Ishikawa (cell line): ENCODE data around the gene ETV6.

Experiments used
- CEBPB ChIP-seq: IDR thresholded peaks from 2 replicates; pipeline ENCODE4 v1.6.1; 2012
- CREB1 ChIP-seq: IDR thresholded peaks from 2 replicates; pipeline ENCODE4 v1.6.1; 2012; ENCODE audit warnings: low read depth
- EGR1 ChIP-seq: IDR thresholded peaks from 2 replicates; pipeline ENCODE4 v1.6.1; 2012
- EP300 ChIP-seq: IDR thresholded peaks from 2 replicates; pipeline ENCODE4 v1.6.1; 2012; ENCODE audit warnings: borderline replicate concordance
- FOXM1 ChIP-seq: IDR thresholded peaks from 2 replicates; pipeline ENCODE4 v1.6.1; 2012; ENCODE audit warnings: low read depth, borderline replicate concordance
- NFIC ChIP-seq: IDR thresholded peaks from 2 replicates; pipeline ENCODE4 v1.6.1; 2012
- RAD21 ChIP-seq: IDR thresholded peaks from 2 replicates; pipeline ENCODE4 v1.6.1; 2012; ENCODE audit warnings: low read depth
- TAF1 ChIP-seq: IDR thresholded peaks from 2 replicates; pipeline ENCODE4 v1.6.1; 2012; ENCODE audit warnings: low read depth, mild to moderate bottlenecking
- TCF12 ChIP-seq: IDR thresholded peaks from 2 replicates; pipeline ENCODE4 v1.6.1; 2012; ENCODE audit warnings: low read depth
- TEAD4 ChIP-seq: IDR thresholded peaks from 2 replicates; pipeline ENCODE4 v1.6.1; 2012
- YY1 ChIP-seq: IDR thresholded peaks from 2 replicates; pipeline ENCODE4 v1.6.1; 2012; ENCODE audit warnings: low read depth
- ZBTB7A ChIP-seq: IDR thresholded peaks from 2 replicates; pipeline ENCODE4 v1.6.1; 2012; ENCODE audit warnings: low read depth
- TF ChIP-seq, protein P1 (sequence below): IDR thresholded peaks from 2 replicates; pipeline ENCODE4 v1.6.1; 2012
- TF ChIP-seq, protein P2 (sequence below): IDR thresholded peaks from 2 replicates; pipeline ENCODE4 v1.6.1; 2012
- TF ChIP-seq, protein P3 (sequence below): IDR thresholded peaks from 2 replicates; pipeline ENCODE4 v1.6.1; 2012; ENCODE audit warnings: low read depth, mild to moderate bottlenecking

Gene ETV6

DNA sequence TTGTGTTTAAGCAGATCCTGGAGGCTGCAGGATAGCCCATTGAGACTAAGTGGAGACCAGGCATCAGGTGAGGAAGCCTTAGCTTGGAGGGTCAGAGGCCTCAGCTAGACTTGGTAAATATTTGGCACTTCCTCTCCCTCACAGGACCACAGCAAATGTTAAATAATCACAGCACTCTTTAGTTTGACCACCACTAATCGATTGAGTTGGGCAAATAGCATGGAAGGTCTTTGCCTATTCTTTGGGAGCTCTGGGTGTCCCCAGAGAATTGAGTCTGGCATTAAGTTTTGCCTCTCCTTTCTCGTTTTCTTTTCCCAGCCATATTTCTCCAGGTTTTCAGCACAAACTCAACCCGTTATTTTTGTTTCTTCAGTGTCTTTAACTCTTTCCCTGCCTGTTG, 61.4 kb downstream of the ETV6 start:
- no peak for TF ChIP-seq TAF1
- TF ChIP-seq TCF12, result no peak
- TF ChIP-seq EGR1, result no peak
- TF ChIP-seq TEAD4, result no peak

DNA sequence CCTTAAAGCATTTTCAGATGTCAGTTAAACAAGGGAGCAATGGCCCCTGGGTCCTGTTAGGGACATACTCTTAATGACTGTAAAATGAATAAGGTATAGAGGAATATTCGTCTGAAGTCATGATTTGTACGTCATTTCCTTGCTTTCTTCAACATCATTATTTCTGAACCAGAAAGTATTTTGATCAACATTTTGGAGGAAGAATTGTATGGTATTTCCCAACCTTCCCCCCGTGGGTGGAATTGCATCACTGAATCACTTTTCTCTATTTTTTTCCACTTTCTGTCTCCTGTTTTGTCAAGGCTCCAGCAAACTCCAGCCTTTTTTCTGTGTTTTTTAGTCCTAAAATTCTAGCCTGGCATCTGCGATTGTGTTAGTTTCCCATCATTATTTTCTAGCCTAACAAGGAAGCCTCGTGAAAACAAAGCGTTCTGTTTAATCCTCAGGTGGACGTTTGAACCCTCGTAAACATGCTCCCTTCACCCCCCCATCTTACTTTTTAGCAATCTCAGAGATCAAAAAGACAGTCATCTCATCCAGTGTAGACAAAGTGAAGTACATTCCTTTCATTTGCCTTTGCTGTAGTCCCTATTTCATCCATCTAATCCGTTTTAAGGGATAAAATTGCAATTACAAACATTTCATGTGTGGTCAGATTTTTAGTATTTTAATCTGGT, 62.3 kb downstream of the ETV6 start:
- TF ChIP-seq CREB1 (no peak), TCF12 (no peak), CEBPB (no peak), FOXM1 (no peak), RAD21 (no peak), TEAD4 (no peak), EGR1 (no peak), EP300 (no peak), NFIC (no peak), YY1 (no peak), ZBTB7A (no peak), TAF1 (no peak)
- TF ChIP-seq, protein P1, sequence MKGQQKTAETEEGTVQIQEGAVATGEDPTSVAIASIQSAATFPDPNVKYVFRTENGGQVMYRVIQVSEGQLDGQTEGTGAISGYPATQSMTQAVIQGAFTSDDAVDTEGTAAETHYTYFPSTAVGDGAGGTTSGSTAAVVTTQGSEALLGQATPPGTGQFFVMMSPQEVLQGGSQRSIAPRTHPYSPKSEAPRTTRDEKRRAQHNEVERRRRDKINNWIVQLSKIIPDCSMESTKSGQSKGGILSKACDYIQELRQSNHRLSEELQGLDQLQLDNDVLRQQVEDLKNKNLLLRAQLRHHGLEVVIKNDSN, result no peak
- TF ChIP-seq, protein P2, sequence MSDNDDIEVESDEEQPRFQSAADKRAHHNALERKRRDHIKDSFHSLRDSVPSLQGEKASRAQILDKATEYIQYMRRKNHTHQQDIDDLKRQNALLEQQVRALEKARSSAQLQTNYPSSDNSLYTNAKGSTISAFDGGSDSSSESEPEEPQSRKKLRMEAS, result no peak
- TF ChIP-seq, protein P3, sequence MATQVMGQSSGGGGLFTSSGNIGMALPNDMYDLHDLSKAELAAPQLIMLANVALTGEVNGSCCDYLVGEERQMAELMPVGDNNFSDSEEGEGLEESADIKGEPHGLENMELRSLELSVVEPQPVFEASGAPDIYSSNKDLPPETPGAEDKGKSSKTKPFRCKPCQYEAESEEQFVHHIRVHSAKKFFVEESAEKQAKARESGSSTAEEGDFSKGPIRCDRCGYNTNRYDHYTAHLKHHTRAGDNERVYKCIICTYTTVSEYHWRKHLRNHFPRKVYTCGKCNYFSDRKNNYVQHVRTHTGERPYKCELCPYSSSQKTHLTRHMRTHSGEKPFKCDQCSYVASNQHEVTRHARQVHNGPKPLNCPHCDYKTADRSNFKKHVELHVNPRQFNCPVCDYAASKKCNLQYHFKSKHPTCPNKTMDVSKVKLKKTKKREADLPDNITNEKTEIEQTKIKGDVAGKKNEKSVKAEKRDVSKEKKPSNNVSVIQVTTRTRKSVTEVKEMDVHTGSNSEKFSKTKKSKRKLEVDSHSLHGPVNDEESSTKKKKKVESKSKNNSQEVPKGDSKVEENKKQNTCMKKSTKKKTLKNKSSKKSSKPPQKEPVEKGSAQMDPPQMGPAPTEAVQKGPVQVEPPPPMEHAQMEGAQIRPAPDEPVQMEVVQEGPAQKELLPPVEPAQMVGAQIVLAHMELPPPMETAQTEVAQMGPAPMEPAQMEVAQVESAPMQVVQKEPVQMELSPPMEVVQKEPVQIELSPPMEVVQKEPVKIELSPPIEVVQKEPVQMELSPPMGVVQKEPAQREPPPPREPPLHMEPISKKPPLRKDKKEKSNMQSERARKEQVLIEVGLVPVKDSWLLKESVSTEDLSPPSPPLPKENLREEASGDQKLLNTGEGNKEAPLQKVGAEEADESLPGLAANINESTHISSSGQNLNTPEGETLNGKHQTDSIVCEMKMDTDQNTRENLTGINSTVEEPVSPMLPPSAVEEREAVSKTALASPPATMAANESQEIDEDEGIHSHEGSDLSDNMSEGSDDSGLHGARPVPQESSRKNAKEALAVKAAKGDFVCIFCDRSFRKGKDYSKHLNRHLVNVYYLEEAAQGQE, result no peak

DNA sequence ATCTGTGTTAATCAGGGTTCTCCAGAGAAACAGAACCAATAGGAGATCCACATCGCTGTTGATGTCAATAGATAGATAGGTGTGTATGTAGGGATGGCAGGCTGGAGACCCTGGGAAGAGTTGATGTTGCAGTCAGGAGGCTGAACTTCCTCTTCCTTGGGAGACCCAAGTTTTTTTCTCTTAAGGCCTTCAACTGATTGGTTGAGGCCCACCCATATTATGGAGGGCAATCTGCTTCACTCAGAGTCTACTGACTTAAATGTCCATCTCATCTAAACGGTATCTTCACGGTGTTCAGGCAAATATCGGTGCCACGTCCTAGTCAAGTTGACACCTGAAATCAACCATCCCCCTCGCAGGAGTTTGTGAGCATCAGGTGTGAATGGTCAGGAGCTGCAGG, 63.0 kb downstream of the ETV6 start:
- TF ChIP-seq, protein P2, result no peak
- no peak for TF ChIP-seq EGR1

DNA sequence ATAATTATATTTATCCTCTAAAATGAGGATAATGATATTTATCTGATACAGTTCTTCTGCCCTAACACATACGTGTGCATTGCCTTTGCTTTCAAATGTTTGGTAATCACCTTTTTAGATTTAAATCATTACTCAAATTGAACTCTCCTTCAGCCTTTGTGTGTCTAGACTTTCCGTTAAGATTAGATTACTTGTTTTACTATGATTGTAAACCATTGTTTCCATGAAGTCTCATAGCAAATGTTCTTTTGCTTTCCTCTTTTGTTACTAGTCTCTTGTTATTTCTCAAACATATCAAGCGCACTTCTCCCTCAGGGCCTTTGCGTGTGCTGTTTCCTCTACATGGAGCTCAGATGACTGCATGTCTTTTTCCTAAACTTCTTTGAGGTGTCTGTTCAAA, 63.7 kb downstream of the ETV6 start:
- no peak for TF ChIP-seq RAD21
- TF ChIP-seq NFIC, result no peak
- no peak for TF ChIP-seq EGR1
- TF ChIP-seq, protein P1, result no peak
- no peak for TF ChIP-seq CEBPB
- TF ChIP-seq TEAD4, result no peak
- TF ChIP-seq, protein P2, result no peak
- no peak for TF ChIP-seq TAF1
- TF ChIP-seq, protein P3, result no peak
- no peak for TF ChIP-seq TCF12
- TF ChIP-seq CREB1, result no peak
- no peak for TF ChIP-seq EP300
- no peak for TF ChIP-seq YY1
- TF ChIP-seq FOXM1, result no peak
- TF ChIP-seq ZBTB7A, result no peak

DNA sequence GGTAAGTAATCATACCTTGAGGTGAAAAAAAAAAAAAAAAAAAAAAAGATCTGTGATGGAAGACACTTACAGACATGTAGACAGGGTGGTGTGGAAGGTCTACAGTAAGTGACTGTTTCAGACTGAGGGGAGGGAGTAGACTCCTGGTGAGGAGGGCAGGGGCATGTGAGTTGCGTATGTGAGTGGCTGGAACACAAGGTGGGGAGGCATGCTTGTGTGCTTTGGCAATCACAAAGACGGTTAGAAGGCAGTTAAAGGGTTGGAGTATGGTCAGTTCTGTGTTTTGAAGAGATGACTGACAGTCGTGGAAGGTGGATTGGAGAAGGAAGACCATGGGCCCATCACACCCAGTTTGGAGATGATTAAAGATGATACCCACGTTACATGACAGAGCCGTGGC, 65.2 kb downstream of the ETV6 start:
- TF ChIP-seq YY1 (no peak), CEBPB (no peak), EGR1 (no peak), EP300 (no peak)

DNA sequence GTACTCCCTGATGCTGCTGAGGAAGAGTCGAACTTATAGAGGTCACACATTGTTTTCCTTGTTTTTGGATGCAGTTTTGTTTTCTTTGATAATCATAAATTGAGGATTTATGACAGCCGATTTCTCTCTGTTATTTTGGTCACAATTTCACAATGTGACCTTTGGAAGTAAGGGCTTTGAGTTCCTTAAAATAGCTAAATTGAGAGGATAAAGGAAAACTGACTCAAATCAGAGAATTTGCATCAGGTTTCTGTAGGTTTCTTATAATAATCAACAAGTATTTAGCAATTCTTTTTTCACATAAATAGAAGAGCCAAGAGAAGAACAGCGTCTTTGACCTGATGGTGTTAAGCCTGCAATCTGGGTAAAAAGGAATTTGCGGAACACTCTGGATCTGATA, 66.1 kb downstream of the ETV6 start:
- TF ChIP-seq, protein P2, result no peak
- no peak for TF ChIP-seq TAF1
- no peak for TF ChIP-seq EP300
- TF ChIP-seq FOXM1, result no peak
- TF ChIP-seq, protein P3, result no peak
- no peak for TF ChIP-seq CREB1
- no peak for TF ChIP-seq TCF12
- TF ChIP-seq ZBTB7A, result no peak
- TF ChIP-seq YY1, result no peak
- TF ChIP-seq NFIC, result no peak
- TF ChIP-seq CEBPB, result no peak
